Ammon's horn (tissue), 1 donor: ENCODE results near the gene CDCA4.

ENCODE experiments used
- DNase-seq: peaks from one replicate; pipeline ENCODE4 v3.0.0-alpha.2; 2016; ENCODE audit warnings: low spot score

Gene CDCA4

GRCh38 chr14:105013150-105013785, 7.6 kb downstream of the CDCA4 start:
- DNase-seq = peak; percentile 30

- DNase-seq = no peak
These were observed 8.5 kb downstream of the CDCA4 start for GRCh38 chr14:105012171-105012985.

- DNase-seq = no peak
These were observed 9.4 kb downstream of the CDCA4 start for GRCh38 chr14:105011312-105011990.

GRCh38 chr14:105010891-105011291, 10.0 kb downstream of the CDCA4 start:
- DNase-seq = no peak

GRCh38 chr14:105010106-105010505, 10.8 kb downstream of the CDCA4 start:
- no peak for DNase-seq

- DNase-seq = no peak
These were observed 13.2 kb downstream of the CDCA4 start for GRCh38 chr14:105007593-105008264.

- no peak for DNase-seq
These were observed 13.9 kb downstream of the CDCA4 start for GRCh38 chr14:105006831-105007592.

GRCh38 chr14:105005929-105006830, 14.7 kb downstream of the CDCA4 start:
- DNase-seq = no peak

GRCh38 chr14:105005329-105005928, 15.5 kb downstream of the CDCA4 start:
- no peak for DNase-seq

GRCh38 chr14:104999361-104999760, 21.5 kb downstream of the CDCA4 start:
- no peak for DNase-seq

- no peak for DNase-seq
These were observed 22.1 kb downstream of the CDCA4 start for GRCh38 chr14:104998801-104999200.

GRCh38 chr14:104996483-104996882, 24.4 kb downstream of the CDCA4 start:
- no peak for DNase-seq

GRCh38 chr14:104996032-104996431, 24.9 kb downstream of the CDCA4 start:
- no peak for DNase-seq

- no peak for DNase-seq
These were observed 25.9 kb downstream of the CDCA4 start for GRCh38 chr14:104994978-104995377.

GRCh38 chr14:104993808-104994591, 26.9 kb downstream of the CDCA4 start:
- DNase-seq = no peak

- DNase-seq = no peak
These were observed 27.6 kb downstream of the CDCA4 start for GRCh38 chr14:104993306-104993705.

- DNase-seq = no peak
These were observed 28.4 kb downstream of the CDCA4 start for GRCh38 chr14:104992501-104992900.

GRCh38 chr14:104991896-104992230, 29.0 kb downstream of the CDCA4 start:
- DNase-seq = no peak

- no peak for DNase-seq
These were observed 31.0 kb downstream of the CDCA4 start for GRCh38 chr14:104989951-104990303.
